Uterus (tissue), 4 donors: ENCODE data around the gene SMIM41. TPM values are rescaled to one million over a fixed set of nuclear protein-coding genes. Genes with fewer than 3 reads are reported as not detected.

Experiments used
- DNase-seq, 2 donors: peaks; one replicate each; pipeline ENCODE4 v3.0.0-alpha.2; 2019 to 2020
- H3K27ac ChIP-seq, 2 donors: fragments of 200-600 bp; sonication (generic); 1 replicate in 1 of 2; 2 replicates in 1 of 2; pipeline ENCODE4 v1.5.1; 2016 to 2018
- H3K27me3 ChIP-seq, 2 donors: fragments of 200-600 bp; sonication (generic); one replicate each; pipeline ENCODE4 v1.5.1; 2018 to 2019; ENCODE audit warnings: control low read depth in 1 of 2
- H3K36me3 ChIP-seq, 2 donors: fragments of 200-600 bp; sonication (generic); one replicate each; pipeline ENCODE4 v1.5.1; 2019; ENCODE audit warnings: control low read depth in 1 of 2
- H3K4me1 ChIP-seq, 2 donors: fragments of 200-600 bp; sonication (generic); one replicate each; pipeline ENCODE4 v1.5.1; 2018 to 2019; ENCODE audit warnings: control low read depth in 1 of 2
- H3K4me3 ChIP-seq, 2 donors: fragments of 200-600 bp; sonication (generic); 1 replicate in 1 of 2; 2 replicates in 1 of 2; pipeline ENCODE4 v1.5.1; 2018 to 2019; ENCODE audit warnings: mild to moderate bottlenecking in 1 of 2
- H3K9me3 ChIP-seq, 2 donors: fragments of 200-600 bp; sonication (generic); one replicate each; pipeline ENCODE4 v1.5.1; 2019; ENCODE audit warnings: control low read depth in 1 of 2
- CTCF ChIP-seq, 4 experiments: fragments of 200-600 bp in 2 of 4; fragments of 450-650 bp in 2 of 4; sonication (generic) in 2 of 4; IDR thresholded peaks; one replicate each; pipeline ENCODE4 v1.5.1; 2016 to 2019; ENCODE audit warnings: antibody characterized with exemption in 4 of 4, mild to moderate bottlenecking in 2 of 4, moderate library complexity in 1 of 4
- POLR2A ChIP-seq, 2 donors: fragments of 450-650 bp; IDR thresholded peaks; one replicate each; pipeline ENCODE4 v1.6.1; 2016; ENCODE audit warnings: antibody characterized with exemption in 2 of 2, mild to moderate bottlenecking in 1 of 2, moderate library complexity in 1 of 2
- intact Hi-C: fragments of 100-400 bp; cut with DNase I; formaldehyde crosslinking; loops from one replicate; pipeline ENCODE4 v1.15.1; 2023; ENCODE audit warnings: low total_unique reads
- total RNA-seq, 4 donors: library from RNA; depleted of rRNA in 3 of 4; stranded (reverse); fragments of >200 nt in 3 of 4; gene quantifications; one replicate each; pipeline versions ENCODE4 v1.1.0 to v1.2.4, GENCODE V29; 2014 to 2023
- donor health status: DM: yes; HTN: yes; CAD: no.

SMIM41 gene
- total RNA-seq, 4 donors from 2014 or later, result not detected

DNA sequence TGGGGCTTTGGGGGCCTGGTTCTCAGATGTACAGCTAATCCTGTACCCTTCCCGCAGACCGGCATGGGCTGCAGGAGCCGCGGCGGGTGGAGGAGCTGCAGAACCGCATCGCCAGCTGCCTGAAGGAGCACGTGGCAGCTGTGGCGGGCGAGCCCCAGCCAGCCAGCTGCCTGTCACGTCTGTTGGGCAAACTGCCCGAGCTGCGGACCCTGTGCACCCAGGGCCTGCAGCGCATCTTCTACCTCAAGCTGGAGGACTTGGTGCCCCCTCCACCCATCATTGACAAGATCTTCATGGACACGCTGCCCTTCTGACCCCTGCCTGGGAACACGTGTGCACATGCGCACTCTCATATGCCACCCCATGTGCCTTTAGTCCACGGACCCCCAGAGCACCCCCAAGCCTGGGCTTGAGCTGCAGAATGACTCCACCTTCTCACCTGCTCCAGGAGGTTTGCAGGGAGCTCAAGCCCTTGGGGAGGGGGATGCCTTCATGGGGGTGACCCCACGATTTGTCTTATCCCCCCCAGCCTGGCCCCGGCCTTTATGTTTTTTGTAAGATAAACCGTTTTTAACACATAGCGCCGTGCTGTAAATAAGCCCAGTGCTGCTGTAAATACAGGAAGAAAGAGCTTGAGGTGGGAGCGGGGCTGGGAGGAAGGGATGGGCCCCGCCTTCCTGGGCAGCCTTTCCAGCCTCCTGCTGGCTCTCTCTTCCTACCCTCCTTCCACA lies 20.7 kb upstream of the SMIM41 start:
- peak in 1 of 2 donors; percentile 30 for DNase-seq
- intact Hi-C loops, result no loop called here

DNA sequence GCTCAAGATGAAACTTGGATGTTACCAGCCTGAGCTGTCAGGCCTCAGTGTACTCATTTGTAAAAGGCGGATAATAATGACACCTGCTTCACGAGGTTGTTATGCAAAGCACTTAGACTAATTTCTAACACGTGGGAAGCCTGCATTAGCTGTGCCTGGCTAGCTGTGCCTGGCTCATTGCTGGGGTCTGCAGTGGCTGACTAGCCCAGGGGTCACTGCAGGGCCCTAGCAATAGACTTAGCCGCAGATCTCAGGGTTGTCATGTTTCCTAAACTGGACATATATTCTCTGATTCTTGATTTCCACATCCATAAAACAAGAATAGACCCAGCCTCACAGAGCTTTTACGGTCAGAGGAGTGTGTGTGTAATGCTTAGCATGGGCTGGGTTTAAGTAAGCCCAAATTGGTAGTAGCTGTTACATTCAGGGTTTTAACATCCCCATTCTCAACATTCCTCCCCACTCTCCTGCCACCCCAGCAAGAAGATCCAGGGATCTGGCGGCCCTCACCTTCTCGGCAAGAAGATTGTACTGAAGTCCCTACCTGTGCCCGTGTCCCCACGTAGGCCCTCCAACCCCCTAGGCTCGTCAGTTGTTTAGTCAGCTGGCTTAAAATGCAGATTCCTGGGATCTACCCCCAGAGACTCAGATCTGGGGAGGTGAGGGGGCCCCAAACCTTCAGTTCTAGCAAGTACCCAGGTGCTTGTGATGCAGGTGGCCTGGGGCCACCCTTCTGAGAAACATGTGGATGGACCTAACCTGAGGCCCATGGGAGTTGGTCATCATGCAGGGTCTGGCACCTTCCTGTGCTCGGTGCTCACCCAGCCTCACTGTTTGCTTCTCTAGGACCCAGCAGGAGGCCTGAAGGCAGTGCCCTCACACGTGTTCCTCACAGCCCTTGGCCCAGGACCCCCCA lies 19.7 kb upstream of the SMIM41 start:
- intact Hi-C loops, result no loop called here
- peak overlapping the region in 1 of 2 donors; percentile 6 for H3K27ac ChIP-seq
- no peak for TF ChIP-seq CTCF (IDR thresholded peaks at IDR 0.05)
- no peak for TF ChIP-seq POLR2A (IDR thresholded peaks at IDR 0.05)

More for the DNA sequence above, 20.7 kb upstream of the SMIM41 start:
- no peaks in the 10 kb centered on the region for H3K27me3 ChIP-seq
- no peak overlapping the region for H3K27ac ChIP-seq
- H3K9me3 ChIP-seq, result no peaks in the 10 kb centered on the region
- TF ChIP-seq CTCF (IDR thresholded peaks at IDR 0.05) (no peak), POLR2A (IDR thresholded peaks at IDR 0.05) (no peak)
- H3K4me3 ChIP-seq, result no peak overlapping the region
- no peaks in the 10 kb centered on the region for H3K36me3 ChIP-seq
- H3K4me1 ChIP-seq, result peaks cover 0 to 2% of the 10 kb centered on the region in 2 donors

DNA sequence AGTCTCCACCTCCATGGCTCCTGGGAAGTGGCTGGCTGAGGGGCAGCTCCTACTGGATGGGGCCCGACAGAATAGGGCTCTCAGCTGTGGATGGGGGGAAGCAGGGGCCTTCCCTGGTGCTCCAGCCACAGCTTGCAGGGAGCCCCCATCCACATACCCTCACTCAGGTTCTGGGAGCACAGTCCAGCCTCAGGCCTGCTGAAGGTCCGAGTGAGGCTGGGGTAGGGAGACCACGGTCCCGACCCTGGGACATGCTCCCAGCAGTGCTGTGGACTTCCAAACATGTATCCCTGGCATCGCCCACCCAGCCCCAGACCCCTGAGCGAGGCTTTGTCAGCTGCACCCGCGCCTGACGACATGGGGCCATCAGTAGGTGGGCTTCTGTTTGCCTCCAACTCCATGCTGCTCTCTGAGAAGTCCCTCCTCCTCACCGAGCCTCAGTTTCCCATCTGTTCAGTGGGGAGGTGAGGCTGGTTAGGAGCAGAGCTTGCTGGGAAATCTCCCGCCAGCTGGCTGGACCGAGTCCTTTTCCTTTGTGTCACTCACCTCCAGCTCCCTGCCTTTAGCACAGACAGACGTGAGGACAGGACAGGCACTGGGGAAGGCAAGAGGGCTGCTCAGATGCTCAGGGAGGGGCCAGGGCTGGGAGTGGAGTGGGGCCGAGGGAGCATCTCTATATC lies 18.9 kb upstream of the SMIM41 start:
- H3K4me1 ChIP-seq, result no peaks in the 10 kb centered on the region
- intact Hi-C loops, result no loop called here
- TF ChIP-seq POLR2A (IDR thresholded peaks at IDR 0.05) (no peak), CTCF (IDR thresholded peaks at IDR 0.05) (no peak)

More for the DNA sequence above, 19.7 kb upstream of the SMIM41 start:
- Histone ChIP-seq H3K4me1 (no peaks in the 10 kb centered on the region), H3K9me3 (no peaks in the 10 kb centered on the region), H3K36me3 (no peaks in the 10 kb centered on the region), H3K27me3 (no peaks in the 10 kb centered on the region), H3K4me3 (no peak overlapping the region)
- peak in 1 of 2 donors; percentile 23 for DNase-seq

GRCh38 chr12:52061470-52062166 lies 17.9 kb upstream of the SMIM41 start:
- no peaks in the 10 kb centered on the region for H3K4me1 ChIP-seq

More for the DNA sequence above, 18.9 kb upstream of the SMIM41 start:
- Histone ChIP-seq H3K27me3 (no peaks in the 10 kb centered on the region), H3K9me3 (no peaks in the 10 kb centered on the region), H3K4me3 (no peak overlapping the region), H3K36me3 (no peaks in the 10 kb centered on the region), H3K27ac (no peak overlapping the region)
- DNase-seq, result peak in 1 of 2 donors; percentile 21

More at GRCh38 chr12:52061470-52062166, 17.9 kb upstream of the SMIM41 start:
- intact Hi-C loops, result no loop called here
- Histone ChIP-seq H3K4me3 (no peak overlapping the region), H3K27me3 (no peaks in the 10 kb centered on the region), H3K36me3 (no peaks in the 10 kb centered on the region), H3K27ac (peak overlapping the region in 1 of 2 donors; percentile 66), H3K9me3 (no peaks in the 10 kb centered on the region)
- TF ChIP-seq CTCF (IDR thresholded peaks at IDR 0.05), result no peak
- no peak for TF ChIP-seq POLR2A (IDR thresholded peaks at IDR 0.05)
- DNase-seq, result no peak
